PFSK-1 (cell line): ENCODE results near the gene LRBA.

ENCODE experiments used
- POLR2AphosphoS5 ChIP-seq: IDR thresholded peaks from 2 replicates; pipeline ENCODE4 v1.6.1; 2012; ENCODE audit warnings: low read depth, mild to moderate bottlenecking, control low read depth, low read length, moderate library complexity
- SIN3A ChIP-seq: IDR thresholded peaks from 2 replicates; pipeline ENCODE4 v1.6.1; 2012; ENCODE audit warnings: mild to moderate bottlenecking, low read length, moderate library complexity, borderline replicate concordance; ENCODE audit not compliant: insufficient read depth
- TAF1 ChIP-seq: IDR thresholded peaks from 2 replicates; pipeline ENCODE4 v1.6.1; 2012; ENCODE audit warnings: low read length, control low read depth, borderline replicate concordance; ENCODE audit not compliant: insufficient read depth

DNA sequence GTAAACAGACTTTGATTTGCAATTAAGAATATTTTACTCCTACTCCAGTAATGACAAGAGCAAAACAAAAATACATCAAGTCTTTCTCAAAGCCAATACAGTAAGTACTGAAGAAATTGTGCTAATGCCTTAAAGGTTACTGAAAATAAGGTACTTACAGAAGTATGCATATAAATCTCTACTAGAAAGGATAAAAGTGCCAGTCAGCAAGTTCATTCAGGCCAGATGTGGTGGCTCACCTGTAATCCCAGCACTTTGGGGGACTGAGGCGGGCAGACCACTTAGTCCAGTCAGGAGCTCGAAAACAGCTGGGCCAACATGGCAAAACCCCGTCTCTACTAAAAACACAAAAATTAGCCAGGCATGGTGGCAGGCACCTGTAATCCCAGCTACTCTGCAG lies 27.9 kb downstream of the LRBA start:
- TF ChIP-seq POLR2AphosphoS5 (no peak), TAF1 (no peak), SIN3A (no peak)
